T-helper 1 cell treated with Interleukin-12 subunit alpha and Interleukin-12 subunit beta and Interleukin-4 antibody, amounts not matched to agents 30 μg/mL and 1 μg/mL, for 36 hours (primary cell): ENCODE data around the gene SERPINE3.

Source experiments
- H3K27ac Mint-ChIP-seq: one replicate; pipeline ENCODE4 v1.8.0; 2021; ENCODE audit warnings: mild to moderate bottlenecking, mixed read lengths
- H3K27me3 Mint-ChIP-seq: one replicate; pipeline ENCODE4 v1.8.0; 2021; ENCODE audit warnings: low read depth, mixed read lengths
- H3K36me3 Mint-ChIP-seq: one replicate; pipeline ENCODE4 v1.8.0; 2021; ENCODE audit warnings: low read depth, mixed read lengths
- H3K4me1 Mint-ChIP-seq: one replicate; pipeline ENCODE4 v1.8.0; 2021; ENCODE audit warnings: low read depth, mixed read lengths
- H3K4me3 Mint-ChIP-seq: one replicate; pipeline ENCODE4 v1.8.0; 2021; ENCODE audit warnings: mild to moderate bottlenecking, moderate library complexity, mixed read lengths
- H3K9me3 Mint-ChIP-seq: one replicate; pipeline ENCODE4 v1.8.0; 2021; ENCODE audit warnings: mixed read lengths

SERPINE3 gene

GRCh38 chr13:51339354-51339753 lies at the start of gene SERPINE3:
TSS of gene SERPINE3 (plus strand) at chr13:51339691. CDS start at chr13:51341092, 1,401 bp downstream.
- no peak within 1 kb of the TSS for H3K4me3 Mint-ChIP-seq
- no peaks in the 10 kb centered on the region for H3K9me3 Mint-ChIP-seq
- H3K27me3 Mint-ChIP-seq, result no peaks in the 10 kb centered on the region
- no peaks in the 10 kb centered on the region for H3K36me3 Mint-ChIP-seq
- no peak within 1 kb of the TSS for H3K27ac Mint-ChIP-seq
- peaks cover 5% of the 10 kb centered on the region for H3K4me1 Mint-ChIP-seq

GRCh38 chr13:51291341-51291740 lies 48.1 kb upstream of the SERPINE3 start:
- no peak overlapping the region for H3K27ac Mint-ChIP-seq
- H3K4me1 Mint-ChIP-seq, result peaks cover 2% of the 10 kb centered on the region
- H3K36me3 Mint-ChIP-seq, result no peaks in the 10 kb centered on the region
- H3K9me3 Mint-ChIP-seq, result no peaks in the 10 kb centered on the region
- H3K4me3 Mint-ChIP-seq, result no peak overlapping the region
- peaks cover 15% of the 10 kb centered on the region for H3K27me3 Mint-ChIP-seq

GRCh38 chr13:51292000-51292565 lies 47.4 kb upstream of the SERPINE3 start:
- Mint-ChIP-seq H3K4me3 (no peak overlapping the region), H3K4me1 (no peaks in the 10 kb centered on the region), H3K27ac (no peak overlapping the region), H3K36me3 (no peaks in the 10 kb centered on the region), H3K27me3 (peaks cover 15% of the 10 kb centered on the region), H3K9me3 (no peaks in the 10 kb centered on the region)

GRCh38 chr13:51297556-51297955 lies 41.9 kb upstream of the SERPINE3 start:
- no peaks in the 10 kb centered on the region for H3K36me3 Mint-ChIP-seq
- H3K4me1 Mint-ChIP-seq, result no peaks in the 10 kb centered on the region
- H3K4me3 Mint-ChIP-seq, result no peak overlapping the region
- H3K9me3 Mint-ChIP-seq, result no peaks in the 10 kb centered on the region
- H3K27ac Mint-ChIP-seq, result no peak overlapping the region
- peaks cover 4% of the 10 kb centered on the region for H3K27me3 Mint-ChIP-seq

- H3K27ac Mint-ChIP-seq, result no peak overlapping the region
- H3K4me1 Mint-ChIP-seq, result no peaks in the 10 kb centered on the region
- H3K27me3 Mint-ChIP-seq, result peaks cover 4% of the 10 kb centered on the region
- no peak overlapping the region for H3K4me3 Mint-ChIP-seq
- H3K9me3 Mint-ChIP-seq, result no peaks in the 10 kb centered on the region
- H3K36me3 Mint-ChIP-seq, result no peaks in the 10 kb centered on the region
Observed at GRCh38 chr13:51298812-51299211, 40.7 kb upstream of the SERPINE3 start.

GRCh38 chr13:51303063-51303552 lies 36.4 kb upstream of the SERPINE3 start:
- Mint-ChIP-seq H3K4me3 (no peak overlapping the region), H3K27me3 (peaks cover 4% of the 10 kb centered on the region), H3K9me3 (no peaks in the 10 kb centered on the region), H3K36me3 (no peaks in the 10 kb centered on the region), H3K27ac (no peak overlapping the region), H3K4me1 (no peaks in the 10 kb centered on the region)

GRCh38 chr13:51303882-51304281 lies 35.6 kb upstream of the SERPINE3 start:
- Mint-ChIP-seq H3K4me1 (peaks cover 3% of the 10 kb centered on the region), H3K27ac (no peak overlapping the region), H3K9me3 (no peaks in the 10 kb centered on the region), H3K36me3 (no peaks in the 10 kb centered on the region), H3K4me3 (no peak overlapping the region), H3K27me3 (peaks cover 8% of the 10 kb centered on the region)

GRCh38 chr13:51305271-51305967 lies 34.1 kb upstream of the SERPINE3 start:
- Mint-ChIP-seq H3K27ac (no peak overlapping the region), H3K4me3 (no peak overlapping the region), H3K4me1 (peaks cover 3% of the 10 kb centered on the region), H3K9me3 (no peaks in the 10 kb centered on the region), H3K27me3 (peaks cover 7% of the 10 kb centered on the region), H3K36me3 (no peaks in the 10 kb centered on the region)

- no peaks in the 10 kb centered on the region for H3K36me3 Mint-ChIP-seq
- H3K4me1 Mint-ChIP-seq, result peaks cover 3% of the 10 kb centered on the region
- no peaks in the 10 kb centered on the region for H3K9me3 Mint-ChIP-seq
- peaks cover 20% of the 10 kb centered on the region for H3K27me3 Mint-ChIP-seq
- no peak overlapping the region for H3K27ac Mint-ChIP-seq
- no peak overlapping the region for H3K4me3 Mint-ChIP-seq
Observed at GRCh38 chr13:51308781-51309180, 30.7 kb upstream of the SERPINE3 start.

- no peak overlapping the region for H3K27ac Mint-ChIP-seq
- H3K27me3 Mint-ChIP-seq, result peaks cover 25% of the 10 kb centered on the region
- H3K4me1 Mint-ChIP-seq, result peaks cover 3% of the 10 kb centered on the region
- H3K9me3 Mint-ChIP-seq, result no peaks in the 10 kb centered on the region
- H3K36me3 Mint-ChIP-seq, result no peaks in the 10 kb centered on the region
- no peak overlapping the region for H3K4me3 Mint-ChIP-seq
Observed at GRCh38 chr13:51311231-51311630, 28.3 kb upstream of the SERPINE3 start.

GRCh38 chr13:51311957-51312520 lies 27.5 kb upstream of the SERPINE3 start:
- H3K4me1 Mint-ChIP-seq, result peaks cover 3% of the 10 kb centered on the region
- H3K27ac Mint-ChIP-seq, result no peak overlapping the region
- H3K27me3 Mint-ChIP-seq, result peaks cover 25% of the 10 kb centered on the region
- H3K4me3 Mint-ChIP-seq, result no peak overlapping the region
- no peaks in the 10 kb centered on the region for H3K36me3 Mint-ChIP-seq
- no peaks in the 10 kb centered on the region for H3K9me3 Mint-ChIP-seq

GRCh38 chr13:51313619-51314018 lies 25.9 kb upstream of the SERPINE3 start:
- Mint-ChIP-seq H3K9me3 (no peaks in the 10 kb centered on the region), H3K36me3 (no peaks in the 10 kb centered on the region), H3K27ac (no peak overlapping the region), H3K27me3 (peaks cover 23% of the 10 kb centered on the region), H3K4me3 (no peak overlapping the region), H3K4me1 (peaks cover 1% of the 10 kb centered on the region)

- H3K27ac Mint-ChIP-seq, result no peak overlapping the region
- H3K9me3 Mint-ChIP-seq, result no peaks in the 10 kb centered on the region
- H3K4me1 Mint-ChIP-seq, result no peaks in the 10 kb centered on the region
- H3K27me3 Mint-ChIP-seq, result peaks cover 9% of the 10 kb centered on the region
- H3K4me3 Mint-ChIP-seq, result no peak overlapping the region
- no peaks in the 10 kb centered on the region for H3K36me3 Mint-ChIP-seq
Observed at GRCh38 chr13:51317262-51317661, 22.2 kb upstream of the SERPINE3 start.

- H3K27ac Mint-ChIP-seq, result no peak overlapping the region
- peaks cover 8% of the 10 kb centered on the region for H3K27me3 Mint-ChIP-seq
- no peaks in the 10 kb centered on the region for H3K4me1 Mint-ChIP-seq
- H3K9me3 Mint-ChIP-seq, result no peaks in the 10 kb centered on the region
- H3K4me3 Mint-ChIP-seq, result no peak overlapping the region
- no peaks in the 10 kb centered on the region for H3K36me3 Mint-ChIP-seq
Observed at GRCh38 chr13:51318015-51318414, 21.5 kb upstream of the SERPINE3 start.

- Mint-ChIP-seq H3K27me3 (peaks cover 4% of the 10 kb centered on the region), H3K9me3 (no peaks in the 10 kb centered on the region), H3K4me1 (no peaks in the 10 kb centered on the region), H3K4me3 (no peak overlapping the region), H3K27ac (no peak overlapping the region), H3K36me3 (no peaks in the 10 kb centered on the region)
Observed at GRCh38 chr13:51318876-51319275, 20.6 kb upstream of the SERPINE3 start.
